NCI-H2107 treated with DMSO at 0.1 percent for 48 hours (cell line): ENCODE results near the gene FN3KRP.

Source experiments
- DNase-seq: peaks from one replicate; lab custom pipeline; 2025; ENCODE audit not compliant: unreplicated experiment; lab: John Stamatoyannopoulos, UW

The FN3KRP gene

DNA sequence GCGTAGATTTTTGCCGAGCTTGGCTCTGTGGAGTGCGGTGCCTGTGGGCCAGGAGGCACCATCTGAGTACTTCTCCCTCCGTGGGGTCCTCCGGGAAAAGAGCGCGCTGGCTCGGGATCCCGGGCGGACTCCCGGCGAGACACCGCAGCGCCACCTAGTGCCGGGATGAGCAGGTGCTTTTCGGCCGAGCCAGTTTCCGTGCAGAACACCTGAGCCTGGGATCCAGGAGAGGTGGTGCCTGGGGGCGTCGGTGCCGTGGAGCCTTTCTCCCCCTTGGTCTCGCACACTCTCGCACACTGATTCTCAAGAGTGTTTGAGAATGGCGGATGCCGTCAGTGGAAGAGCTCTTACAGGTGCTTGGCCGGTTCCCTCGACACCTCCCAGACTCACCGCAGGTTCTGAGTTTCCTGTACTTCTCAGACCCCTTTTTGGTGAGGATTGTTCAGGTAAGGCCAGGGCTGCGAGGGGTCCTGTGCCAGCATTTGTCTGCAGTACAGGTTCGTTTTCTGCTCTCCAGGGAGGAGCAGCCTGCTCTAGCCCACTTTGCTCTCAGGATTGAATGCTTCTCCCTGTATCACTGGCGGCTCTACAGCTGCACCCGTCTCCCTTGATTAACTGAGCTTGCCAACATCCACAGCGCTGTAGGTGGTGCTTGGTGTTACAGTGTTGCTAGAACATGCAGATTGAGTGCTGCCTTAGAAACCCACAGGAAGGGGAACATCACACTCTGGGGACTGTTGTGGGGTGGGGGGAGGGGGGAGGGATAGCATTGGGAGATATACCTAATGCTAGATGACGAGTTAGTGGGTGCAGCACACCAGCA, 58.7 kb downstream of the FN3KRP start:
- no peak for DNase-seq

DNA sequence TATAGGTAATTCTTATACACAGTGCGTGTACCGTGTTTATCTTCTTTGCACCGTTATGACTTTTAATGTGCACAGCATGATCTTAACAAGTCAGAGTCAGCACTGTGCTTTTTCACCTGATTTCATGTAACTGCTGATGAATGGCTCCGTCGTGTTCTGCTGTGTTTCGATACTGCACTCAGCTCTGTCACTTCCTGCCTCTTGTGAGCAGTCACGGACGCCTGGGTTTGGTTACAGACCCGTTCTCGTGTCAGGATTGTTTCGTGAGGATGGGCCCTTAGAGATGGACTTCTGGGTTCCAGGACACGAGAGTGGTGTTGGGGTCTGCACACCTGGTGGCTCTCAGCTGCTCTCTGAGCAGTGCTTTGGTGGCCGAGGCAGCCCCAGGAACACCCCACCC, 59.9 kb downstream of the FN3KRP start:
- no peak for DNase-seq
